AG04450 (cell line): ENCODE data around the gene CST1. TPM values are rescaled to one million over a fixed set of nuclear protein-coding genes. Genes with fewer than 3 reads are reported as not detected.
"Not testable (repeated sequence)": the region's sequence is repeated elsewhere in the genome, so short reads cannot be mapped to it uniquely, and the experiment has no call there.

Experiments
- CTCF ChIA-PET: fragments of 300-600, 350-600 bp; formaldehyde crosslinking; extraction: SDS; loops from one replicate; lab custom pipeline; 2022; ENCODE audit warnings: antibody characterized with exemption, inconsistent platforms; lab: Charles Lee
- POLR2A ChIA-PET: fragments of 350-600 bp; formaldehyde crosslinking; extraction: SDS; loops from one replicate; lab custom pipeline; 2021; ENCODE audit warnings: antibody characterized with exemption, inconsistent platforms; lab: Yijun Ruan, JAX
- DNase-seq: peaks from one replicate; pipeline ENCODE4 v3.0.0-alpha.2; 2011; ENCODE audit warnings: low read depth, low spot score
- H3K27ac ChIP-seq: one replicate; pipeline ENCODE4 v1.5.1; 2012; ENCODE audit warnings: low read depth, low read length, control low read depth
- H3K27me3 ChIP-seq: one replicate; pipeline ENCODE4 v1.6.0; 2012; ENCODE audit warnings: low read length; ENCODE audit not compliant: control insufficient read depth, insufficient read depth
- H3K4me3 ChIP-seq: 2 replicates; pipeline ENCODE4 v1.5.1; 2011; ENCODE audit warnings: mild to moderate bottlenecking, low read depth, low read length, control low read depth
- H3K9me3 ChIP-seq: 2 replicates; pipeline ENCODE4 v1.5.1; 2012; ENCODE audit warnings: low read length; ENCODE audit not compliant: control insufficient read depth, insufficient read depth
- polyA plus RNA-seq: library from polyadenylated mRNA; depleted of rRNA; stranded (reverse); fragments of >200 nt; gene quantifications from 2 replicates; pipeline ENCODE4 v1.2.3, GENCODE V29; 2011
- TF ChIP-seq, protein P1 (sequence below): IDR thresholded peaks from 2 replicates; pipeline ENCODE4 v1.5.1; 2011; ENCODE audit warnings: low read depth, low read length, control low read depth, inconsistent platforms

Gene CST1
- polyA plus RNA-seq, 1 experiment: not detected

DNA sequence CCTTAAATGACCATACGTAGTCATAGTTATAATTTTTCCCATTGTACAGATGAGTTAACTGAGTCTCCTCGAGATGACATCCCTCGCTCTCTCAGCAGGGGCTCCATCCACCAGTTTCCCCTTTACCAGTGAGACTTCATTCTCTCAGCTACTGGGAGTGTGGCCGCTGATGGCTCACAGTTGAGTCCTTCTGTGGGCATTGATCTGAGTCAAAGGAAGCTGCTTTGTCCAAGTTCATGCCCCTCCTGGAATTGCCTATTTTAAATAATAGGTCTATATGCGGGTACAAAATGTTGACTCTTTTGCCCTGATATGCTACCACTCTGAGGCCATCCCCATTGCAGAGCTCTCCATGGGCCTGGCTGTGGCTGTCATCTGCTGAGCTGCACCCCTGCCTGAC lies 14.8 kb upstream of the CST1 start:
- H3K9me3 ChIP-seq: no peaks in the 10 kb centered on the region
- H3K27me3 ChIP-seq: no peaks in the 10 kb centered on the region
- H3K27ac ChIP-seq: no peak overlapping the region
- TF ChIP-seq, protein P1, sequence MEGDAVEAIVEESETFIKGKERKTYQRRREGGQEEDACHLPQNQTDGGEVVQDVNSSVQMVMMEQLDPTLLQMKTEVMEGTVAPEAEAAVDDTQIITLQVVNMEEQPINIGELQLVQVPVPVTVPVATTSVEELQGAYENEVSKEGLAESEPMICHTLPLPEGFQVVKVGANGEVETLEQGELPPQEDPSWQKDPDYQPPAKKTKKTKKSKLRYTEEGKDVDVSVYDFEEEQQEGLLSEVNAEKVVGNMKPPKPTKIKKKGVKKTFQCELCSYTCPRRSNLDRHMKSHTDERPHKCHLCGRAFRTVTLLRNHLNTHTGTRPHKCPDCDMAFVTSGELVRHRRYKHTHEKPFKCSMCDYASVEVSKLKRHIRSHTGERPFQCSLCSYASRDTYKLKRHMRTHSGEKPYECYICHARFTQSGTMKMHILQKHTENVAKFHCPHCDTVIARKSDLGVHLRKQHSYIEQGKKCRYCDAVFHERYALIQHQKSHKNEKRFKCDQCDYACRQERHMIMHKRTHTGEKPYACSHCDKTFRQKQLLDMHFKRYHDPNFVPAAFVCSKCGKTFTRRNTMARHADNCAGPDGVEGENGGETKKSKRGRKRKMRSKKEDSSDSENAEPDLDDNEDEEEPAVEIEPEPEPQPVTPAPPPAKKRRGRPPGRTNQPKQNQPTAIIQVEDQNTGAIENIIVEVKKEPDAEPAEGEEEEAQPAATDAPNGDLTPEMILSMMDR: no peak
- no peak overlapping the region for H3K4me3 ChIP-seq
- ChIA-PET CTCF (no interaction called here), POLR2A (interaction anchor here (0.6 kb wide), 1 partner anchor 1081 kb away, joined by 6 read pairs; no protein-coding TSS in a partner anchor)
- DNase-seq: no peak

GRCh38 chr20:23764630-23765029 lies 13.9 kb upstream of the CST1 start:
- H3K9me3 ChIP-seq, H3K4me3 ChIP-seq, DNase-seq, H3K27me3 ChIP-seq, H3K27ac ChIP-seq, POLR2A ChIA-PET: not testable (repeated sequence)
- CTCF ChIA-PET: interaction anchor here (1.3 kb wide), 1 partner anchor 97 kb away, joined by 4 read pairs; no protein-coding TSS in a partner anchor

GRCh38 chr20:23763345-23763744 lies 12.6 kb upstream of the CST1 start:
- TF ChIP-seq, protein P1: no peak
- no peaks in the 10 kb centered on the region for H3K27me3 ChIP-seq
- ChIA-PET CTCF (no interaction called here), POLR2A (no interaction called here)
- H3K4me3 ChIP-seq: no peak overlapping the region
- no peaks in the 10 kb centered on the region for H3K9me3 ChIP-seq
- no peak overlapping the region for H3K27ac ChIP-seq
- DNase-seq: no peak

GRCh38 chr20:23759306-23759940 lies 8.7 kb upstream of the CST1 start:
- TF ChIP-seq, protein P1: no peak
- POLR2A ChIA-PET: no interaction called here
- Histone ChIP-seq H3K27me3 (no peaks in the 10 kb centered on the region), H3K4me3 (no peak overlapping the region), H3K27ac (no peak overlapping the region), H3K9me3 (no peaks in the 10 kb centered on the region)
- CTCF ChIA-PET: no interaction called here
- DNase-seq: no peak

GRCh38 chr20:23756792-23757191 lies 6.1 kb upstream of the CST1 start:
- DNase-seq, H3K9me3 ChIP-seq, POLR2A ChIA-PET, CTCF ChIA-PET, H3K4me3 ChIP-seq, H3K27me3 ChIP-seq, H3K27ac ChIP-seq: not testable (repeated sequence)

- DNase-seq, H3K4me3 ChIP-seq, H3K27me3 ChIP-seq, H3K27ac ChIP-seq, CTCF ChIA-PET, H3K9me3 ChIP-seq, POLR2A ChIA-PET: not testable (repeated sequence)
Observed at GRCh38 chr20:23755131-23755611, 4.4 kb upstream of the CST1 start.
